Astrocyte (in vitro differentiated cells and primary cell): Measurements from ENCODE around the gene CDC45.

Experiments used
- EZH2 ChIP-seq: IDR thresholded peaks from 2 replicates; pipeline ENCODE4 v1.6.1; 2012; ENCODE audit warnings: mild to moderate bottlenecking, low read length, inconsistent platforms; ENCODE audit not compliant: insufficient read depth
- TF ChIP-seq, protein P1 (sequence below): IDR thresholded peaks from 2 replicates; pipeline ENCODE4 v1.5.1; 2011; ENCODE audit warnings: low read depth, mild to moderate bottlenecking, inconsistent platforms, low read length, moderate library complexity; ENCODE audit not compliant: insufficient read depth

DNA sequence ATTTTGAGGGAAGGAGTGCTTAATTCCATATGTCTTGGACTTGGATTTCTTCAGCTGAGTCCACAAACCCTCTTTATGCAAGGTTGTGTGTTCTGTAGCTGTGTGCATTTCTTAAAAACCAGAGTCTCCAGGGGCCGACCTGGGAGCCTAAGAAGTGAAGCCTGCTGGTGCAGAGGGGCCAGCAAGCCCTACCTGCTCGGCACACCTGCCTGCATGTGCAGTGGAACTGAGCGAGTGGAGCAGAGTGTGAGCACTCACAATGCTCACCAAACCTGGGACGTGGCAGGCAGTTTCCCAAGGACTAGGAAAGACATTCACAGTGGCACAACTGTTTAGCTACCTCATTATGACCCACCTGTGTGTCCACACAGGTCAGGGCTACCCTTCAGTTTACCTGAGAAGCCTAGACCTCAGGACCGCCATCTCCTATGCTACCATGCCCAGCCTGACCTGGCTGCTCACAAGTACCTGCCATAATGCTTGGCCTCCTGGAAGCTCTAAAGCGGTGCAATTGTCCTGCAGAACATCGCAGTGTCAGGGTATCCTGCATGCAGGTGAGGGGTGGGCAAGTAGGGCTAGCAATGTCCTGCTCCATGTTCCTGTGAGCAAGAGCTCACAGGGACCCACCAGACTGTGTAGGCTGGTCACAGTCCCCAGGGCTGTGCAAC is 36.0 kb upstream of the CDC45 start:
- TF ChIP-seq, protein P1, sequence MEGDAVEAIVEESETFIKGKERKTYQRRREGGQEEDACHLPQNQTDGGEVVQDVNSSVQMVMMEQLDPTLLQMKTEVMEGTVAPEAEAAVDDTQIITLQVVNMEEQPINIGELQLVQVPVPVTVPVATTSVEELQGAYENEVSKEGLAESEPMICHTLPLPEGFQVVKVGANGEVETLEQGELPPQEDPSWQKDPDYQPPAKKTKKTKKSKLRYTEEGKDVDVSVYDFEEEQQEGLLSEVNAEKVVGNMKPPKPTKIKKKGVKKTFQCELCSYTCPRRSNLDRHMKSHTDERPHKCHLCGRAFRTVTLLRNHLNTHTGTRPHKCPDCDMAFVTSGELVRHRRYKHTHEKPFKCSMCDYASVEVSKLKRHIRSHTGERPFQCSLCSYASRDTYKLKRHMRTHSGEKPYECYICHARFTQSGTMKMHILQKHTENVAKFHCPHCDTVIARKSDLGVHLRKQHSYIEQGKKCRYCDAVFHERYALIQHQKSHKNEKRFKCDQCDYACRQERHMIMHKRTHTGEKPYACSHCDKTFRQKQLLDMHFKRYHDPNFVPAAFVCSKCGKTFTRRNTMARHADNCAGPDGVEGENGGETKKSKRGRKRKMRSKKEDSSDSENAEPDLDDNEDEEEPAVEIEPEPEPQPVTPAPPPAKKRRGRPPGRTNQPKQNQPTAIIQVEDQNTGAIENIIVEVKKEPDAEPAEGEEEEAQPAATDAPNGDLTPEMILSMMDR = no peak
- no peak for TF ChIP-seq EZH2
